ENCODE data around the gene SLC35A5.

DNA sequence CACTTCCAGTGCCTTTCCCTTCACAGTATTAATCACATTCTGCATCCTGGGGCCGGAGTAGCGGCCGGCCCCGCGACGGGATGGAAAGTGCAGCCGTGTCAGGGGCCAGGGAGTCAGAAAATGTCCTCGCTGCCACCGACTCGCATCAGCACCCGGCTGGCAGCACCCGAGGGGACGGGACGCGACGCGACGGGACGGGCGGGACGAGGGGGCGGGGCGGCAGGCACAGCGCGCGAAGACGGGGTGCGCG lies 436 bp upstream of the SLC35A5 start:
- TF ChIP-seq, protein P1, sequence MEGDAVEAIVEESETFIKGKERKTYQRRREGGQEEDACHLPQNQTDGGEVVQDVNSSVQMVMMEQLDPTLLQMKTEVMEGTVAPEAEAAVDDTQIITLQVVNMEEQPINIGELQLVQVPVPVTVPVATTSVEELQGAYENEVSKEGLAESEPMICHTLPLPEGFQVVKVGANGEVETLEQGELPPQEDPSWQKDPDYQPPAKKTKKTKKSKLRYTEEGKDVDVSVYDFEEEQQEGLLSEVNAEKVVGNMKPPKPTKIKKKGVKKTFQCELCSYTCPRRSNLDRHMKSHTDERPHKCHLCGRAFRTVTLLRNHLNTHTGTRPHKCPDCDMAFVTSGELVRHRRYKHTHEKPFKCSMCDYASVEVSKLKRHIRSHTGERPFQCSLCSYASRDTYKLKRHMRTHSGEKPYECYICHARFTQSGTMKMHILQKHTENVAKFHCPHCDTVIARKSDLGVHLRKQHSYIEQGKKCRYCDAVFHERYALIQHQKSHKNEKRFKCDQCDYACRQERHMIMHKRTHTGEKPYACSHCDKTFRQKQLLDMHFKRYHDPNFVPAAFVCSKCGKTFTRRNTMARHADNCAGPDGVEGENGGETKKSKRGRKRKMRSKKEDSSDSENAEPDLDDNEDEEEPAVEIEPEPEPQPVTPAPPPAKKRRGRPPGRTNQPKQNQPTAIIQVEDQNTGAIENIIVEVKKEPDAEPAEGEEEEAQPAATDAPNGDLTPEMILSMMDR (IDR thresholded peaks at IDR 0.05) = no peak
- no peak for TF ChIP-seq POLR2A (IDR thresholded peaks at IDR 0.05)
